A549 treated with CpdA at 1 μM for 4 hours (cell line): ENCODE results near the gene RASD1. TPM values are rescaled to one million over a fixed set of nuclear protein-coding genes. Genes with fewer than 3 reads are reported as not detected.

Experiments used
- total RNA-seq: library from RNA; stranded (reverse); fragments of 200-300 nt; extraction: Qiagen RNA extraction; gene quantifications from 5 replicates; pipeline ENCODE4 v1.2.3, GENCODE V29; 2022; ENCODE audit warnings: low read depth

The RASD1 gene, protein sequence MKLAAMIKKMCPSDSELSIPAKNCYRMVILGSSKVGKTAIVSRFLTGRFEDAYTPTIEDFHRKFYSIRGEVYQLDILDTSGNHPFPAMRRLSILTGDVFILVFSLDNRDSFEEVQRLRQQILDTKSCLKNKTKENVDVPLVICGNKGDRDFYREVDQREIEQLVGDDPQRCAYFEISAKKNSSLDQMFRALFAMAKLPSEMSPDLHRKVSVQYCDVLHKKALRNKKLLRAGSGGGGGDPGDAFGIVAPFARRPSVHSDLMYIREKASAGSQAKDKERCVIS
- 0.37 to 1.1 TPM (median 0.89 TPM) in 5 replicates for total RNA-seq

DNA sequence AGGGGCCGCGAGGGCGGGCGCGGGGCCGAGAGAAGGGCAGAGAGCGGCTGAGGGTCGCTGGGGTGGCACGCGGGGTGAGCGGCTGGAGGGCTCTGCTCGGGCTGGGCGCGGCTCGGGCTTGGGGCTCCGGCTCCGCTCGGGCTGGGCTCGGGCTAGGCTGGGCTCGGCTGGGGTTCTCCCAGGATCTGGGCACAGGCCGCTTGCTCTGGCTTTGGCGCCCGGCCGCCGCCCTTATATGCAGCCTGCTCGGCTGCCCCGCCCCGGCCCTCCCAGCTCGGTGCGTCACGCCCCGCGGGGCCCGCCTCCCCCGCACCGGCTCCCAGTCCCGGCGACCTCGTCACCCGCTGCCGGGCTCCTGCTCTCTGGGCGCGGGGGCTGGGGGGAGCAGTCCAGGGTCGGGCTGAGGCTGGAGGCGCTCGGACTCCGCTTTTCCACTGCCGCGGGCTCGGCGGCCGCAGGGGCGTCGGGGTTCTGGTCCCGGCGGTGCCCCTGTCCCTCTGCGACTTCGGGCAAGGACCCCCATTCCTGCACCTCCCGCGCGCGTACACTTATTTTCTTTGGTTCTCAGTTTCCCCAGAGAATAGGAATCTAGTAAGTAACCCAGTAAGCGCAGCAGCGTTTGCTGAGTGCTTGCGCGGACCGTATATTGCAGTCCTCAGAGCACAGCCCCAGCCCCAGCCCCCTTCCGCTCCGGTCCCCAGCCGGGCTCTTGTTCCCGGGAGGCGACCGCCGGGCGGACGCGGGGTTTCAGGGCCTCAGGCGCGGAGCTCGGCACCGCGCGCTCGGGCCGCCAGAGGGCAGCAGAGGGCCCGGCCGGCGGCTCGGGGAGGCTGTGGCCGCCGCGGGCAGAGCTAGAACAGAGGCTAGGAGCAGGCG lies at the start of gene RASD1:
Gene RASD1 (minus strand): TSS at position 207 of the 876 bp plus-strand sequence. CDS start 214 bp downstream, outside the sequence.

DNA sequence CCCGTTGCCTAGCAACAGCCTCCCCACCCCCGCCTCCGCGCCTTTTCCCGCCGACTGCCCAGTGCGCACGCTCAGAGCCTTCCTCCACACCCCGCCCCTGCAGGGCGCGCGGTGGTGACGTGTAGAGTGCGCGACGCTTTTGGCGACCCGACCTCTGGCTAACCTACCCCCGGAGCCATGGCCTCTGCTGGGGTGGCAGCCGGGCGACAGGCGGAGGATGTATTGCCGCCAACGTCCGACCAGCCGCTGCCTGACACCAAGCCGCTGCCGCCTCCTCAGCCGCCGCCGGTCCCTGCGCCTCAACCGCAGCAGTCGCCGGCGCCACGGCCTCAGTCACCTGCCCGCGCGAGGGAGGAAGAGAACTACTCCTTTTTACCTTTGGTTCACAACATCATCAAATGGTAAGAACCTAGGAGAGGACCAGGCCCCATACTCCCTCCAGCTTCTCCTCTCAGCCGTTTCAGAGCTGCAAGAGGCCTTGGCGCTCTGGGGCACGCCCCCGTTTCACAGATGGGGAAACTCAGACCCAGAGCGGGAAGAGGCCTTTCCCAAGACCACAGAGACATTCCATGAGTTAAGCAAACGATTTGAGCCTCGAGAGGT lies 19.2 kb downstream of the RASD1 start, which contains the start of gene MED9:
Gene MED9 (plus strand): TSS at position 136 of the 603 bp plus-strand sequence. CDS start 42 bp downstream, at position 178.

Other genes starting within 250 kb of the RASD1 start
- gene COPS3, start 215.1 kb downstream of the RASD1 start, total RNA-seq: 144 to 151 TPM (median 146 TPM) in 5 replicates
- gene NT5M, start 193.0 kb downstream of the RASD1 start, total RNA-seq: 7.5 to 11.8 TPM (median 9.7 TPM) in 5 replicates
- 16.9 to 19.0 TPM (median 18.3 TPM) in 5 replicates for gene MED9, start 19.4 kb downstream of the RASD1 start, total RNA-seq
- gene PEMT, start 95.3 kb upstream of the RASD1 start, total RNA-seq: 46.8 to 68.6 TPM (median 66.1 TPM) in 5 replicates
- gene RAI1, start 185.1 kb upstream of the RASD1 start, total RNA-seq: 28.9 to 43.7 TPM (median 38.1 TPM) in 5 replicates